GM19328 (cell line): ENCODE data around the gene AGT.

Experiments
- ATAC-seq: cut with Tn5 transposase; IDR thresholded peaks from one replicate; pipeline ENCODE4 v1.9.1; 2021; ENCODE audit warnings: mild to moderate bottlenecking, moderate library complexity; ENCODE audit not compliant: unreplicated experiment

AGT gene

DNA sequence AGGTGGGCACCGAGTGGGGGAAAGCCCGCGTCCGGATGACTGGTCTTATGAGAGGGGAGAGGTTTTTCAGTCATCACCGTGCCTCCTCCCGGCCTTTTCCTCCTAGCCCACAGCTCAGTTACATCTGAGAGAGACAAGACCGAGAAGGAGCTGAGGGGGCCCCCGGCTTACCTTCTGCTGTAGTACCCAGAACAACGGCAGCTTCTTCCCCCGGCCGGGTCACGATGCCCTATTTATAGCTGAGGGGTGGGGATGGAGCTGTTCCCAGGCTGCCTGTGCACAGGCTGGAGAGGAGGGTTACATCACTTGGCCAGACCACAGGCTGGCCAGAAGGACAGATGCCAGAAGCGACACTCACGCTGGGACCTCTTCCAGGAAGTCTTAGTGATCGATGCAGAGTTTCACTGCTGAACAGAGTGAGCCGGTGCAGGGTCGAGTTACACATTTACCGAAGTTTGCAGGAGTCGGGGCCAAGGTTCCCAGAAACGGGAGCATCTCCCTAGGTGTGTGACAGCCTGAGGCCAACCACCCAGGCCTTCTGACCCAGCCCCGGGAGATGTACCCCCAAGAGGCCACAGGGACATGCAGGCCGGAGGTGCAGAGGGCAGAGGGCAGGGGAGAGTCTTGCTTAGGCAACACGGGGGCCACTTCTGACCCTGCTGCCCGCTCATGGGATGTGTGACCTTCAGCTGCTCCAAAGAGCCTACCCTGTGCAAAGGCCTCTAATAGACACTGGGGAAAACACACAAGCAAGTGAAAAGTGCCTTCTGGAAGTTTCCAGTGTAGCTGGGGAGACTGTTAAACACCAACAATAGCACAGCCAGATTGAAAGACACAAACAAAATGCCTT is at the start of gene AGT:
Gene AGT (minus strand): TSS at position 208 of the 850 bp plus-strand sequence. CDS start 3,299 bp downstream, outside the sequence.
- ATAC-seq, result no peak

DNA sequence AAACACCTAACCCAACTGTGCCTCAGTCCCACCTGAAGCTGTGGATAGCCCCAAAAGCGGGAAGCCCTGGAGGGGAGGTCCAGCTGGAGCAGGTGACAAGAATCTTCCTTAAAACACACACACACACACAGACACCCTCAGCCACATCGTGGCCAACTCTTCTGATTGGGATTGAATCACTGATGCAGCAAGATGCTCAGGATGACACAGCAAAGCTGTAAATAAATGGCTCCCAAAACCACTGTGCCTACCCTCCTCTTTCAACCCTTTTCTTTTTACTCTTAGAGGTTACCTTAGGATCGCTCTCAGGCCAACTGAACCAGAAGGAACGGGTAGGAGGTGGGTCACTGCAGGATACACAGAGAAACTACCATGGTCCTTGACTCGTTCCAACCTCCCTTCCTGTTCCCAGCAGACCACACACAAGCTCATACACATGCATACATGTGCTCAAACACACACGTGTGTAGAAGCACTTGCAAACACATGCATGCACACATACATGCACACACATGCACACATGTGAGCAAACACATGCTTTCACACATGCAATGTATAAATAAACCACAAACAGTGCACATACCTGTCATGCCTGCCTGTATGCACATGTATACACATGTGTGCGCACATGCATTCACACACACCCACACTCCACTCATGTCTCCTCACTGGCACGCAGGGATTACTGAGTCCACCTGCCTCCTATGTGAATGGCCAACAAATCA is 47.7 kb upstream of the AGT start:
- ATAC-seq, result no peak

GRCh38 chr1:230760360-230760827 is 46.5 kb upstream of the AGT start:
- no peak for ATAC-seq

DNA sequence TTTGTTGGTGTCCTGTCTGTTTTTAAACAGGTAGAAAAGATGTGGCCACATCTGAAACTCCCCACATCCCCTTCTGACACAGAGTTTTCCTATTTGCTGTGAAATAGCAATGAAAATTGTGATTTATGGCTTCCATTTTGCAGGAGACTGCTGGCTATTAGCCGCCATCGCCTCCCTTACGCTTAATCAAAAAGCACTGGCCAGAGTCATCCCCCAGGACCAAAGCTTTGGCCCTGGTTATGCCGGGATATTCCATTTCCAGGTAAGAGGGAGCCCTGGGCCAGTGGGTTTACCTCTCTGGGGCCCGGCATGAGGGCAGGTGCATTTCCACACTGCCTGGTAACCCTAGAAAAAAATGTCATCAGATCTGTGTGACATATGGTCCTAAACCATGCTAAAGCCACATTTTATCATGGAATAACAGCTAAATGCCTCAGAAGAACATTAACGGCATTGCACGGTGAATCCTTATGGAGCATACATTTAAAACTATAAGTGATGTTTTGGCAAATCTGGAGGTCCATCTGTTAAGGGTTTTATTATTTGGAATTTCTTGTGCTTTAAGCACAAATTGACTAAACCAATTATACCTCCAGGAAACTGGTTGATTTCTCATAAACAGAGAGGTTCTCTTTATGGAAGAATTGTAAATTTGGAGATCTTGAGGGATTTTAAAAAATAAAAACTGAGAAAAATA is 45.6 kb upstream of the AGT start:
- ATAC-seq, result no peak

- ATAC-seq, result no peak
Measured at GRCh38 chr1:230758709-230759368, 44.9 kb upstream of the AGT start.

GRCh38 chr1:230757856-230758708 is 44.2 kb upstream of the AGT start:
- ATAC-seq, result no peak

- ATAC-seq, result no peak
Measured at GRCh38 chr1:230754796-230755195, 40.9 kb upstream of the AGT start.

DNA sequence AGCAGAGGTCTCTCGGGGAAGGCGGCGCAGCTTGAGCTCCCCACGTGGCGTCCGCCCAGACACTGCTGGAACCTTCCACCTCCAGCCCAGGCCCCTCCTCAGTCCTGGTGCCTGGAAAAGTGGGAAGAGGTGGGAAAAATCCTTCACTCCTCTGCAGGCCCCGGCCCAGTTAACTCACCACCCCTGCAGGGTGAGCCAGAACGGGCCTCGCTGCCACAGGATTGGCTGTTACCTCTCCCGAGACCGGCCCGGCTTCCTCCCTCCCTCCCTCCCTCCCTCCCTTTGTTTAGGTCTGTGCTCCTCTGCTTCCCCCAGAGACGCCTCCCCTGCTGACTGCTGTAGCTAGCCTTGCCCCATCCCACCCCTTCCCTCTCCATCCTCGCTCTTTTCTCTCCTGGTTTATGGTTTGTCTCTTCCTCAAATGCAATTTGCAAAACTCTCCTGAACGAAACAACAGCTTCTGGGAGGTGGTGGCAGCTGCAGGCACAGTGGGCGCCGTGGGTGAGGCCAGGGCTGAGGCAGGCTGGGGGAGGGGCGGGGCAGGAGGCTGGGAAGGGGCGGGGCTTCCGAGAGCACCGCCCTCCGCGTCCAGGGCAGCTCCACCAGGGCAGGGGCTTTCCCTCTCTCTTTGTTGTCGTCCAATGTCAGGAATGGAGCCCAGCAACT is 39.8 kb upstream of the AGT start:
- no peak for ATAC-seq

DNA sequence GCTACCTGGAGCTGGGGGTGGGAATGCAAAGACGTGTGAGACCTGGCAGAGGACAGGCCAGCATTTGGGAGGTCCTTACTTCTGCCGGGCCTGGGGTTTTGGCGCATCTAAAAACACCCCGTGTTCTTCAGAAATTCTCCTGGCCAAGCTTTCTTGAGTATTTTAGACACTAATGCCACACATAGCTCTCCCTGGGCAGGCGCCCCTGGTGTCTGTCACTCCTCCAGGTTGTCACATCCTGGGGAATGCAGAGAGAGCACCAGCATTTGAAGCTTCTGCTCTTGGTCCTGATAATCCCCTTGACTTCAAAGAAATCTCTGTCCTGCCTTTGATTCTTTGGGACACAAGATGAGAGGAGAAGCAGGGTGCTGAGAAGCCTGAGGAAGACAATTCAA is 39.3 kb upstream of the AGT start:
- no peak for ATAC-seq

DNA sequence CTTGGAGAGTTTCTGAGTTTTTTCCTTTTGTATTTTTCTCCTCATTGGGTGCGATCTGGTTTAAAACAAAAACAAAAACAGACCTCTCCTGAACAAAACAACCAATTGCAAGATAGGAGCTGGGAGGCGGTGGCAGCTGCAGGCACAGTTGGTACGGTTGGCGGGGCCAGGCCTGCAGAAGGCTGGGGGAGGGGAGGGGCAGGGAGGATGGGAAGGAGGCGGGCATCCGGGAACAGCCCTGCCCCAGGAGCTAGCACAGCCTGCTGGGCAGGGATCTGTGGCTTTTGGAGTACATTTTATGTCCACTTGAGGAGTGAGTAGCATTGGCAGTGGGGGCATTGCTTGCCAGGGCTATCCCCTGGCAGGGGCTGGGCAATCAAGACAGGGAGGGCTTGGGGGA is 38.5 kb upstream of the AGT start:
- no peak for ATAC-seq

- ATAC-seq, result no peak
Measured at GRCh38 chr1:230750986-230751625, 37.2 kb upstream of the AGT start.

- no peak for ATAC-seq
Measured at GRCh38 chr1:230750576-230750975, 36.7 kb upstream of the AGT start.

GRCh38 chr1:230749635-230750034 is 35.7 kb upstream of the AGT start:
- ATAC-seq, result no peak

DNA sequence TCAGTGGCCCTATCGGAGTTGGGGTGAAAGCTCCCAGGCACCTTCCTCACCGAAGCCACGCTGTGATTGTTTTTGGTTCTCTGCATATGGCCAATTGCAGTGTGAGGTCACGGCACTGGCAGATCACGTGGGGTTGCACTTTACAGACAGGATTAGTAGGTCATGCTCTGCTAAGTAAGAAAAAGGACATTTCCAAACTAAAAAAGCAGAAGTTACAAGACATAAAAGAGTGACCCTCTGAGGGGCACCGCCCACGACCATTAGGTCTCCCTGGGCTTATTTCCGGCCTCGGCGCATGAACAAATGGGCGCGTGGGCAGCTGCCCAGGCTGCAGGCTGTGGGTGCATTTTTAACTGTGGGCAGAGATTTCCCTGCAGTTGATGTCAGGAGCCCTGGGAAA is 35.2 kb upstream of the AGT start:
- peak; percentile 75 for ATAC-seq

DNA sequence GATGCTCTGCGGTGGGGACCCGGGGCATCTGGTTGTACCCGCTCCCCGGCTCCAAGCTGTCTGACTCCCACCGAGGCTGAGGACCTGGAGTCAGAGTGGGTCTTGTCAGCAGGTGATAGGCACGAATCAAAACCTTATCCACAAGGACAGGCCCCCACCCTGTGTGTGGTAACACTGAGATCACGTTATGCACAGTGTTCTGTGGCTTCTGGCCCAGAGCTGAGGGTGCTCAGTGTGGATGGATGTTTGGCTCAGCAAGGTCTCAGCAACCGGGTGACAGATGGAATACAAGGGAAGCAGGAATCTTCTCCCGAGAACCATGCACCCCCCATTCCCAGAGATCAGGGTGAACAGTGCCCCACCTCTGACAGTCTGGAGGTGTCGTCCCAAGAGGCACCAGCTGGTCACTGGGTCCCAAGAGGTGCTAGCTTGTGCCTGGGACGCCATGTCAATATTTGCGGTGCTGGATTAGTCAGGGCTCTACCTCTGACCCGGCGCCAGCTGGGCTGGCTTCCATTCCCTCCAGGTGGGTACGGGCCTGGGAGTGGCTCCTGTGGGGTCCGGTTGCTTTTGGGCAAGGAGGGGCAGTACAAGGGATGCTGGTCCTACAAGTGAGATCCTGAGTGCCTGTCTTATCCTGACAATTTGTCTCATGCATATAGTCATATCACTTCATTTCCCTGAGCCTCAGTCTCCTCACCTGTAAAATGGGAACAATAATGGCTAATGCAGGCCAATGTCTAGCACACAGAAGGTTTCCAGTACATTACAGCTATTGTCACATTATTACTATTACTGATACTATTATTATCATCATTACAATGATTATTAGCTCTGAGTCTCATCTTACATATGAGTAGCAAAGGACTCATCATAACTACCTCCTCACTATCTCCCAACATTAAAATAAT is 34.2 kb upstream of the AGT start:
- ATAC-seq, result no peak

DNA sequence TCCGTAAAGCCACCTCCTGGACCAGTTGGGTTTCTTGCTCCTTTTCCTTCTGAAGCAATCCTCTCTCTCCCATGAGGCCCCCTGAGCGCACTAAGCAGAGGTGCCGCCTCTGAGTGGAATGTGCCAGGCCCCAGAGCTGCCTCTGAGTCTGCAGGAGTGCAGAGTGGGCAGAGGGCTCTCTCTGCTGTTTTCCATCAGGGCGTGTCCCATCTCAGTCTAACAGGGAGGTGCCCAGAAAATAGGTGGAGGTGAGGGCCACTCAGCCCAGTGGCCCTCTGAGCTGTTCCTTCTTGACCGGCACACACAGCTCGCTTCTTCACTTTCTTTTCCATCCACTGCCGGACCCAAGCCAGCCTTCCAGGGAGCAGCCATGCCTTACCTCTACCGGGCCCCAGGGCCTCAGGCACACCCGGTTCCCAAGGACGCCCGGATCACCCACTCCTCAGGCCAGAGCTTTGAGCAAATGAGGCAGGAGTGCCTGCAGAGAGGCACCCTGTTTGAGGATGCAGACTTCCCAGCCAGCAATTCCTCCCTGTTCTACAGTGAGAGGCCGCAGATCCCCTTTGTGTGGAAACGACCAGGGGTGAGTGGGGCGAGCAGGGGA is 33.3 kb upstream of the AGT start, which contains the start of gene CAPN9:
Gene CAPN9 (plus strand): TSS at position 262 of the 604 bp plus-strand sequence. CDS start 109 bp downstream, at position 371.
- no peak for ATAC-seq

GRCh38 chr1:230746617-230747016 is 32.7 kb upstream of the AGT start:
- ATAC-seq, result no peak
